ENCODE measurements around the gene INPP5J.

The INPP5J gene

DNA sequence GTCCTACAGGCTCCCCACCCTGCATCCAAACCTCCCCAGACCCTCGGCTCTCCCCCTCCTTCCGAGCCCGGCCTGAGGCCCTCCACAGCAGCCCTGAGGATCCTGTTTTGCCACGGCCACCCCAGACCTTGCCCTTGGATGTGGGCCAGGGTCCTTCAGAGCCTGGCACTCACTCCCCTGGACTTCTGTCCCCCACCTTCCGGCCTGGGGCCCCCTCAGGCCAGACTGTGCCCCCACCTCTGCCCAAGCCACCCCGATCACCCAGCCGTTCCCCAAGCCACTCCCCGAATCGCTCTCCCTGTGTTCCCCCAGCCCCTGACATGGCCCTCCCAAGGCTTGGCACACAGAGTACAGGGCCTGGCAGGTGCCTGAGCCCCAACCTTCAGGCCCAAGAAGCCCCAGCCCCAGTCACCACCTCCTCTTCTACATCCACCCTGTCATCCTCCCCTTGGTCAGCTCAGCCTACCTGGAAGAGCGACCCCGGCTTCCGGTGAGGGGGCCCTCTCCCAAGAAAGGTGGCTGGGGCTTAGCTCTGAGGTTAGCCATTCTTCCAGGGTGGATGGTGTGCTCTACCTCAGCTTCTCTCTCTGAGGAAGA, 2.9 kb downstream of the INPP5J start:
- Histone ChIP-seq H3K27ac (ENCODE audit: insufficient read depth, low read length, poor library complexity, severe bottlenecking) (no peak overlapping the region), H3K4me3 (ENCODE audit: insufficient read depth, low read depth, low read length, poor library complexity, severe bottlenecking) (no peak overlapping the region), H3K36me3 (ENCODE audit: control insufficient read depth, insufficient read depth, low read length) (no peaks in the 10 kb centered on the region), H3K27me3 (replicated peaks; ENCODE audit: control insufficient read depth, insufficient read depth, low read length, poor library complexity, severe bottlenecking) (no peaks in the 10 kb centered on the region), H3K4me1 (ENCODE audit: control insufficient read depth, insufficient read depth, low read length, poor library complexity, severe bottlenecking) (no peaks in the 10 kb centered on the region), H3K9me3 (ENCODE audit: control insufficient read depth, low read length) (no peaks in the 10 kb centered on the region)
- DNase-seq = no peak

DNA sequence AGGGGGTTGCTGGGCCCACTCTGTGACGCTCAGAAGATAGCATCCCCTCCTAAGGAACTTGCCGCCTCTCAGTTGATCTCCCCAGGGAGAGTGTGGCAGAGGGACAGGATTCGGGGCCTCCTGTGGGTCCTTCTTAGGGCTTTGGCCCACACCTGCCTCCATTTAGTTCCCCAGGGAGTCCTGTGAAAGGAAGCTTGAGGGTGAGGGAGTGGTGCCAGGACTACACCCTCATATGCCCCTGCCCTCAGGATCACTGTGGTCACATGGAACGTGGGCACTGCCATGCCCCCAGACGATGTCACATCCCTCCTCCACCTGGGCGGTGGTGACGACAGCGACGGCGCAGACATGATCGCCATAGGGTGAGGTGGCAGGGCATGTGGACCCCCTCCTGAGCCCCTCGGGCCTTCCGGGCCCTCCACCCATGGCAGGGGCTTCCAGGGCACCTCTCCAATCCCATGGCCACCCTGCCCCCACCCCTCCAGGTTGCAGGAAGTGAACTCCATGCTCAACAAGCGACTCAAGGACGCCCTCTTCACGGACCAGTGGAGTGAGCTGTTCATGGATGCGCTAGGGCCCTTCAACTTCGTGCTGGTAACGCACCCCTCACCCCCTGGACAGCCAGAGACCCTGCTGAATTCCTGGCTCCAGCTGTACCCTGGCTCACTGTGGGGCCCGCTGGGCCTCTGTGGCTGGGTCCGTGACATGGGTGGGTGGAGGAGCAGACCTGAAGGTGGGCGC, 3.5 kb downstream of the INPP5J start:
- Histone ChIP-seq H3K9me3 (ENCODE audit: control insufficient read depth, low read length) (no peaks in the 10 kb centered on the region), H3K27me3 (replicated peaks; ENCODE audit: control insufficient read depth, insufficient read depth, low read length, poor library complexity, severe bottlenecking) (no peaks in the 10 kb centered on the region), H3K4me1 (ENCODE audit: control insufficient read depth, insufficient read depth, low read length, poor library complexity, severe bottlenecking) (no peaks in the 10 kb centered on the region), H3K27ac (ENCODE audit: insufficient read depth, low read length, poor library complexity, severe bottlenecking) (no peak overlapping the region), H3K36me3 (ENCODE audit: control insufficient read depth, insufficient read depth, low read length) (no peaks in the 10 kb centered on the region), H3K4me3 (ENCODE audit: insufficient read depth, low read depth, low read length, poor library complexity, severe bottlenecking) (no peak overlapping the region)
- DNase-seq = no peak

DNA sequence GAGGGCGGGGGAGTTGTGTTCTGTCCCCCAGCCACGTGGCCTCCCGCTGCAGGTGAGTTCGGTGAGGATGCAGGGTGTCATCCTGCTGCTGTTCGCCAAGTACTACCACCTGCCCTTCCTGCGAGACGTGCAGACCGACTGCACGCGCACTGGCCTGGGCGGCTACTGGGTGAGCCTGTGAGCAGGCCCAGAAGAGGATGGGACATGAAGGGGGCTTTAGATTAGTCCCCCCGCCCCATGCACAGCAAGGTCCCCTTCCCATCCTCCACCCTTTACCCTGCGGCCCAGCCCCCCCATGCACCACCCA, 4.1 kb downstream of the INPP5J start:
- H3K9me3 ChIP-seq (ENCODE audit: control insufficient read depth, low read length) = no peaks in the 10 kb centered on the region
- no peaks in the 10 kb centered on the region for H3K36me3 ChIP-seq (ENCODE audit: control insufficient read depth, insufficient read depth, low read length)
- H3K4me3 ChIP-seq (ENCODE audit: insufficient read depth, low read depth, low read length, poor library complexity, severe bottlenecking) = no peak overlapping the region
- DNase-seq = no peak
- no peaks in the 10 kb centered on the region for H3K27me3 ChIP-seq (replicated peaks; ENCODE audit: control insufficient read depth, insufficient read depth, low read length, poor library complexity, severe bottlenecking)
- H3K4me1 ChIP-seq (ENCODE audit: control insufficient read depth, insufficient read depth, low read length, poor library complexity, severe bottlenecking) = no peaks in the 10 kb centered on the region
- no peak overlapping the region for H3K27ac ChIP-seq (ENCODE audit: insufficient read depth, low read length, poor library complexity, severe bottlenecking)

DNA sequence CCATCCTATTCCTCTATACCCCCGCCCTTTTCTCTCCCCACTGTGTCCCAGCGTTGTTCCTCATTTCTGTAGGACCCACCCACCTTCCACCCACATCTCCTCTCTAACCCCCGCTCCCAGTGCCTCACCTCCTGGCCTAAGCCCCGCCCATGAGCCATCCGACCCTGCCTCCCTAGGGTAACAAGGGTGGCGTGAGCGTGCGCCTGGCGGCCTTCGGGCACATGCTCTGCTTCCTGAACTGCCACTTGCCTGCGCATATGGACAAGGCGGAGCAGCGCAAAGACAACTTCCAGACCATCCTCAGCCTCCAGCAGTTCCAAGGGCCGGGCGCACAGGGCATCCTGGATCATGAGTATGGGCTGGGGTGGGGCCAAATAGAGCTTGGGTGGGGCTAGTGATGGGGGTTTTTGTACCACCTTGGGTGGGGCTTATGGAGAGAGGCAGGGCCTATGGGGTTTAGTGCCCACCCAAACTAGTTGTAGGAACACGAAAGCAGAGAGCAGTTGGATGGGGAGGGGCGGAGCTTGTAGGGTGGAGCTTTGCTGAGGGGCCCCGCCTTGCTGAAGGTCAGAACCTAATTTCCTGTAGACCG, 4.5 kb downstream of the INPP5J start:
- Histone ChIP-seq H3K36me3 (ENCODE audit: control insufficient read depth, insufficient read depth, low read length) (no peaks in the 10 kb centered on the region), H3K27me3 (replicated peaks; ENCODE audit: control insufficient read depth, insufficient read depth, low read length, poor library complexity, severe bottlenecking) (no peaks in the 10 kb centered on the region), H3K27ac (ENCODE audit: insufficient read depth, low read length, poor library complexity, severe bottlenecking) (no peak overlapping the region), H3K4me3 (ENCODE audit: insufficient read depth, low read depth, low read length, poor library complexity, severe bottlenecking) (no peak overlapping the region), H3K4me1 (ENCODE audit: control insufficient read depth, insufficient read depth, low read length, poor library complexity, severe bottlenecking) (no peaks in the 10 kb centered on the region), H3K9me3 (ENCODE audit: control insufficient read depth, low read length) (no peaks in the 10 kb centered on the region)
- DNase-seq = no peak

DNA sequence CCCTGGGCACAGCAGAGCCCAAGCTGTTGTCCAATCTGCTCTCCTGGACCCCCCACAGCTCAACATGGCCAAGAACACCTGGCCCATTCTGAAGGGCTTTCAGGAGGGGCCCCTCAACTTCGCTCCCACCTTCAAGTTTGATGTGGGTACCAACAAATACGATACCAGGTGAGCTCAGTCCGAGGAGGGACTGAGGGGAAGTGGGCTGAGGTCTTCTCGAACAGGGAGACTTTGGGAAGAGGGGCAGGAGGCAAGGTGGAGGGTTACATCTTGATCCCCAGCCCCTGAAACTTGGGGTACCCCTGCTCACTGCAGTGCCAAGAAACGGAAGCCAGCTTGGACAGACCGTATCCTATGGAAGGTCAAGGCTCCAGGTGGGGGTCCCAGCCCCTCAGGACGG, 5.4 kb downstream of the INPP5J start:
- Histone ChIP-seq H3K27me3 (replicated peaks; ENCODE audit: control insufficient read depth, insufficient read depth, low read length, poor library complexity, severe bottlenecking) (no peaks in the 10 kb centered on the region), H3K4me1 (ENCODE audit: control insufficient read depth, insufficient read depth, low read length, poor library complexity, severe bottlenecking) (no peaks in the 10 kb centered on the region), H3K4me3 (ENCODE audit: insufficient read depth, low read depth, low read length, poor library complexity, severe bottlenecking) (no peak overlapping the region), H3K36me3 (ENCODE audit: control insufficient read depth, insufficient read depth, low read length) (no peaks in the 10 kb centered on the region), H3K9me3 (ENCODE audit: control insufficient read depth, low read length) (no peaks in the 10 kb centered on the region), H3K27ac (ENCODE audit: insufficient read depth, low read length, poor library complexity, severe bottlenecking) (no peak overlapping the region)
- DNase-seq = no peak

DNA sequence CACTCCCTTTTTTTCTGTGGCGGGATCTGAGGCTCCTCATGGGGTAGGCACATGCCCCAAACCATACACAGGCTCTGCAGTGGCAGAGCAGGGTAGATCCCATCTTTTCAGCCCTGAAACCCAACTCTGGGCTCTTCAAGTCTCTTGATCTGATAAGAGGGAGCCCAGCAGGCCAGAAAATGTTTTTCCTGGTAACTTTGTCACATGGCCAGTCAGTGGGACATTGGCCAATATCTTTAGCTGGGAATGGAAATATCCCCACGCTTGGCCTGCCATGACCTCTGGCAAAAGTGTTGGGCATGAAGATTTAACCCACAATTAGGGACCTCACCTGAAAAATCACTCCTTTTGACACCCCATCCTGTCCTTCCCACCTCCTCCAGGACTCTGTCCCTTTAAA, 8.1 kb downstream of the INPP5J start:
- DNase-seq = no peak
- H3K27me3 ChIP-seq (replicated peaks; ENCODE audit: control insufficient read depth, insufficient read depth, low read length, poor library complexity, severe bottlenecking) = no peaks in the 10 kb centered on the region
- no peak overlapping the region for H3K4me3 ChIP-seq (ENCODE audit: insufficient read depth, low read depth, low read length, poor library complexity, severe bottlenecking)
- H3K36me3 ChIP-seq (ENCODE audit: control insufficient read depth, insufficient read depth, low read length) = no peaks in the 10 kb centered on the region
- H3K9me3 ChIP-seq (ENCODE audit: control insufficient read depth, low read length) = no peaks in the 10 kb centered on the region
- no peaks in the 10 kb centered on the region for H3K4me1 ChIP-seq (ENCODE audit: control insufficient read depth, insufficient read depth, low read length, poor library complexity, severe bottlenecking)
- no peak overlapping the region for H3K27ac ChIP-seq (ENCODE audit: insufficient read depth, low read length, poor library complexity, severe bottlenecking)

DNA sequence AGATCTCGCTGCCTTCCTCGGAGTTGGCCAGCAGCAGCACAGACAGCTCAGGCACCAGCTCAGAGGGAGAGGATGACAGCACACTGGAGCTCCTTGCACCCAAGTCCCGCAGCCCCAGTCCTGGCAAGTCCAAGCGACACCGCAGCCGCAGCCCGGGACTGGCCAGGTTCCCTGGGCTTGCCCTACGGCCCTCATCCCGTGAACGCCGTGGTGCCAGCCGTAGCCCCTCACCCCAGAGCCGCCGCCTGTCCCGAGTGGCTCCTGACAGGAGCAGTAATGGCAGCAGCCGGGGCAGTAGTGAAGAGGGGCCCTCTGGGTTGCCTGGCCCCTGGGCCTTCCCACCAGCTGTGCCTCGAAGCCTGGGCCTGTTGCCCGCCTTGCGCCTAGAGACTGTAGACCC, 11.1 kb downstream of the INPP5J start:
- no peak for DNase-seq
- Histone ChIP-seq H3K27me3 (replicated peaks; ENCODE audit: control insufficient read depth, insufficient read depth, low read length, poor library complexity, severe bottlenecking) (no peaks in the 10 kb centered on the region), H3K36me3 (ENCODE audit: control insufficient read depth, insufficient read depth, low read length) (no peaks in the 10 kb centered on the region), H3K4me3 (ENCODE audit: insufficient read depth, low read depth, low read length, poor library complexity, severe bottlenecking) (no peak overlapping the region), H3K27ac (ENCODE audit: insufficient read depth, low read length, poor library complexity, severe bottlenecking) (no peak overlapping the region), H3K9me3 (ENCODE audit: control insufficient read depth, low read length) (no peaks in the 10 kb centered on the region), H3K4me1 (ENCODE audit: control insufficient read depth, insufficient read depth, low read length, poor library complexity, severe bottlenecking) (no peaks in the 10 kb centered on the region)

DNA sequence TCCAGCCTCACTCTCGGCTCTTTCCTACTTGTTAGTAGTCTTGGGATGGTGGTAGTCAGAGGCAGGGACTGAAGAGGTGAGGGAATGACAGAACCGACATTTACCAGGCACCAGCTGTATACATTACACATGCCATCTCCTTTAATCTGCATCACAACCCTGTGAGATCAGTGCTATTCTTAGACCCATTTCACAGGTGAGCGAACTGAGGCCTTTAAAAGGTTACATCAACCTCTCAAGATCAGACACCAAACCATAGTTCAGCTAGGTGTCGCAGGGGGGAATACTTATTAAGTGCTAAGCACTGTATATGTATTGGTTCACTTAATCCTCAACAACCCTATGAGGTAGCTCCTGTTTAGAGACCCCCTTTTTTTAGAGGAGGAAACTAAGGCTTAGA, 11.9 kb downstream of the INPP5J start:
- Histone ChIP-seq H3K9me3 (ENCODE audit: control insufficient read depth, low read length) (no peaks in the 10 kb centered on the region), H3K27ac (ENCODE audit: insufficient read depth, low read length, poor library complexity, severe bottlenecking) (no peak overlapping the region), H3K4me3 (ENCODE audit: insufficient read depth, low read depth, low read length, poor library complexity, severe bottlenecking) (no peak overlapping the region), H3K4me1 (ENCODE audit: control insufficient read depth, insufficient read depth, low read length, poor library complexity, severe bottlenecking) (no peaks in the 10 kb centered on the region), H3K27me3 (replicated peaks; ENCODE audit: control insufficient read depth, insufficient read depth, low read length, poor library complexity, severe bottlenecking) (no peaks in the 10 kb centered on the region), H3K36me3 (ENCODE audit: control insufficient read depth, insufficient read depth, low read length) (no peaks in the 10 kb centered on the region)
- no peak for DNase-seq

DNA sequence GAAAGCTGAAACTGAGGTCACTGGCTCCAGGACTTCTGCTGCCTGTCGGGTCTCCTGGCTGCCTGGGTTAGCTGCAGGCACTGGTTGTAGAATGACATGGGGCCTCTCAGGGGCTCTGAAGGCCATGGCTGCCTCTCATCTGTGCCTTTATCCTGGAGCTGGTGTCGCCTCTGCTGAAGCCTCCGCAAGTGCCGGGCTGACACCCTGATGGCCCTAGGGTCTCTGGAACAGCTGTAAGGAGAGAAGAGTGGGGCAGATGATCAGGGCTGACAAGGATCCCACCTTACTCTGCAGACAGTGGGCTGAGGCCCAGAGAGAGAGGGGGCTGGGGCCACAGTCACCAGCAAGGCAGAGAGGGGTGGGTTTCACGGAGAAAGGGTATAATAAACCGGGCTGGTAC, 12.9 kb downstream of the INPP5J start:
- H3K4me1 ChIP-seq (ENCODE audit: control insufficient read depth, insufficient read depth, low read length, poor library complexity, severe bottlenecking) = no peaks in the 10 kb centered on the region
- no peaks in the 10 kb centered on the region for H3K9me3 ChIP-seq (ENCODE audit: control insufficient read depth, low read length)
- H3K4me3 ChIP-seq (ENCODE audit: insufficient read depth, low read depth, low read length, poor library complexity, severe bottlenecking) = no peak overlapping the region
- no peaks in the 10 kb centered on the region for H3K27me3 ChIP-seq (replicated peaks; ENCODE audit: control insufficient read depth, insufficient read depth, low read length, poor library complexity, severe bottlenecking)
- no peaks in the 10 kb centered on the region for H3K36me3 ChIP-seq (ENCODE audit: control insufficient read depth, insufficient read depth, low read length)
- no peak overlapping the region for H3K27ac ChIP-seq (ENCODE audit: insufficient read depth, low read length, poor library complexity, severe bottlenecking)
- DNase-seq = no peak

DNA sequence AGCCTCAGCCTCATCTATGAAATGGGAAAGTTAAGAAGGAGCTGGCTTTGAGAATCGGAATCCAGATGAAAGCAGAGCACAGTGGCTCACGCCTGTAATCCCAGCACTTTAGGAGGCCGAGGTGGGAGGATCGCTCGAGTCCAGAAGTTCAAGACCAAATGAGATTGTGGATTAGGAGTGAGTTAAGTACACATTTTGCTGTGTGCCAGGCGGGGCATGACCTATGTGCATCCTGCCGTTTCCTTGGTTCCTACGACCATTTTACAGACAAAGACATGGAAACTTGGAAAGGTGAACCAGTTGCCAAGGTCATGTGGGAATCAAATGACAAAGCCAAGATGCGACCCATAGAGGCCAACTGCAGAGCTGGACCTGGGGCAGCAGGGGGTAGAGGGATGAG, 13.4 kb downstream of the INPP5J start:
- H3K36me3 ChIP-seq (ENCODE audit: control insufficient read depth, insufficient read depth, low read length) = no peaks in the 10 kb centered on the region
- H3K27me3 ChIP-seq (replicated peaks; ENCODE audit: control insufficient read depth, insufficient read depth, low read length, poor library complexity, severe bottlenecking) = no peaks in the 10 kb centered on the region
- no peak overlapping the region for H3K27ac ChIP-seq (ENCODE audit: insufficient read depth, low read length, poor library complexity, severe bottlenecking)
- no peaks in the 10 kb centered on the region for H3K4me1 ChIP-seq (ENCODE audit: control insufficient read depth, insufficient read depth, low read length, poor library complexity, severe bottlenecking)
- no peaks in the 10 kb centered on the region for H3K9me3 ChIP-seq (ENCODE audit: control insufficient read depth, low read length)
- DNase-seq = no peak
- no peak overlapping the region for H3K4me3 ChIP-seq (ENCODE audit: insufficient read depth, low read depth, low read length, poor library complexity, severe bottlenecking)

Data from effector memory CD4-positive, alpha-beta T cell (primary cell).